HG03139 (cell line): ENCODE data around the gene NKD2.

Source experiments
- ATAC-seq: cut with Tn5 transposase; IDR thresholded peaks from one replicate; pipeline ENCODE4 v1.9.1; 2021; ENCODE audit not compliant: unreplicated experiment

The NKD2 gene

DNA sequence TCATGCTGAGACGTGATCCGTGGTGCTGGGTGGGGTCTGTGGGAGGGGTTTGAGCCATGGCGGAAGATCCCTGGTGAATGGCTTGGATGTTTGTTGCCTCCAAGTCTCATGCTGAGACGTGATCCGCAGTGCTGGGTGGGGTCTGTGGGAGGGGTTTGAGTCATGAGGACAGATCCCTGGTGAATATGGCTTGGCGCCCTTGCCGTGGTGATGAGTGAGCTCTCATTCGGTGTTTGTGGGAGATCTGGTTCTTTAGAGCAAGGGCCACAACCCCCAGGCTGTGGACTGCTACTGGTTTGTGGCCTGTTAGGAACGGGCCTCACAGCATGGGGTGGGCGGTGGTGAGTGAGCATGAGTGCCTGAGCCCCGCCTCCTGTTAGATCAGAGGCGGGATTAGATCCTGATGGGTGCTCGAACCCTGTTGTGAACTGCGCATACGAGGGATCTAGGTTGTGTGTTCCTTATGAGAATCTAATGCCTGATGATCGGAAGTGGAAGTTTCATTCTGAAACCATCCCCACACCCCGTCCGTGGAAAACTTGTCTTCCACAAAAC is 31.2 kb downstream of the NKD2 start:
- no peak for ATAC-seq

DNA sequence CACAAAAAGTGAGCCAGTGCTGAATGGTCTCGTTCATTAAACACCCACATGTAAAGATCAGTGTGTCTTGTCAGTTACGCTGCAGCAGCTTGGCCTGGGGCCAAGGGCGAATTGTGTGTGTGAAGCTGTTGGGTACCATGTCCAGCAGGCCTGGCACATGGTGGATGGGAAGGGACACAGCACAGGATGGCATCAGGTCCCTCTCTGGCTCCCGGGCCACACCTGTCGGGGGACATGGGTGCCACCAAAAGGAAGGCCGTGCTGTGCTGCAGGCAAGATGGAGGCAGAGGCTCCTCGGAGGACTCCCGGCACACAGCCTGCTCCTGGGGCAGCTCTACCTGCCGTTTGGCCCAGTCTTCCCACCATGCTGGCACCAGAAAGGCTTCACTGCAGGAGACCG is 32.0 kb downstream of the NKD2 start:
- ATAC-seq = no peak

DNA sequence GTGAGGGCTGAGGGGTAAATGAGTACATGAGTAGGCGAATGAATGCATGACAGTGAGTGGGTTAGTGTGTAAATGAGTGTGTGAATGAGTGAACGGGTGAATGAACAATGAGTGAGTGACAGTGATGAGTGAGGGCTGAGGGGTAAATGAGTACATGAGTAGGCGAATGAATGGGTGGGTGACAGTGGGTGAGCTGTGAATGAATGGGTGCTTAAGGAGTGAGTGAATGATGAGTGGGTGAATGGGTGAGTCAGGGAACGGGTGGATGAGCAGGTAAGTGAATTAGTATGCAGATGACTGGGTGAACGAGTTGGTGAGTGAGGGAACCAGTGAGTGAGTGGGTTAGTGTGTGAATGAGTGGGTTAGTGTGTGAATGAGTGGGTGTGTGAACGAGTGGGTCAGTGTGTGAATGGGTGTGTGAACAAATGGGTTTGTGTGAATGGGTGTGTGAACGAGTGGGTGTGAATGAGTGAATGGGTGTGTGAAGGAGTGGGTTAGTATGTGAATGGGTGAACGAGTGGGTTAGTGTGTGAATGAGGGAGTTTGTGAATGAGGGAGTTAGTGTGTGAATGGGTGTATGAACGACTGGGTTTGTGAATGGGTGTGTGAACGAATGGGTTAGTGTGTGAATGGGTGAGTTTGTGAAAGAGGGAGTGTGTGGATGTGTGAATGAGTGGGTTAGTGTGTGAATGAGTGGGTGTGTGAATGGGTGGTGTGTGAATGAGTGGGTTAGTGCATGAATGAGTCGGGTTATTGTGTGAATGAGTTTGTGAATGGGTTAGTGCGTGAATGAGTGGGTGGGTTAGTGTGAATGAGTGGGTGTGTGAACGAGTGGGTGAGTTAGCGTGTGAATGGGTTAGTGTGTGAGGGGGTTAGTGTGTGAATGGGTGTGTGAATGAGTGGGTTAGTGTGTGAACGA is 32.9 kb downstream of the NKD2 start:
- ATAC-seq = no peak

DNA sequence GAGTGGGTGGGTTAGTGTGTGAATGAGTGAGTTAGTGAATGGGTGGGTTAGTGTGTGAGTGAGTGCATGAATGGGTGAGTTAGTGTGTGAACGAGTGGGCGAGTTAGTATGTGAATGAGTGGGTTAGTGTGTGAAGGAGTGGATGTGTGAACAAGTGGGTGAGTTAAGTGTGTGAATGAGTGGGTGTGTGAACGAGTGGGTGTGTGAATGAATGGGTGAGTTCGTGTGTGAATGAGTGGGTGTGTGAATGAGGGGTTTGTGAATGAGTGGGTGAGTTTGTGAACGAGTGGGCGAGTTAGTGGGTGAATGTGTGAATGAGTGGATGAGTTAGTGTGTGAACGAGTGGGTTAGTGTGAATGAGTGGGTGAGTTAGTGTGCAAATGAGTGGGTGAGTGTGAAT is 34.0 kb downstream of the NKD2 start:
- no peak for ATAC-seq

DNA sequence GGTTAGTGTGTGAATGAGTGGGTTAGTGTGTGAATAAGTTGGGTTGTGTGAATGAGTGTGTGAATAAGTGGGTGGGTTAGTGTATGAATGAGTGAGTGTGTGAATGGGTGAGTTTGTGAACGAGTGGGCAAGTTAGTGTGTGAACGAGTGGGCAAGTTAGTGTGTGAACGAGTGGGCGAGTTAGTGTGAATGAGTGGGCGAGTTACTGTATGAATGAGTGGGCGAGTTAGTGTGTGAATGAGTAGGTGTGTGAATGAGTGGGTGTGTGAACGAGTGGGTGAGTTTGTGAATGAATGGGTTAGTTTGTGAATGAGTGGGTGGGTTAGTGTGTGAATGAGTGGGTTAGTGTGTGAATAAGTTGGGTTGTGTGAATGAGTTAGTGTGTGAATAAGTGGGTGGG is 34.7 kb downstream of the NKD2 start:
- ATAC-seq = no peak

DNA sequence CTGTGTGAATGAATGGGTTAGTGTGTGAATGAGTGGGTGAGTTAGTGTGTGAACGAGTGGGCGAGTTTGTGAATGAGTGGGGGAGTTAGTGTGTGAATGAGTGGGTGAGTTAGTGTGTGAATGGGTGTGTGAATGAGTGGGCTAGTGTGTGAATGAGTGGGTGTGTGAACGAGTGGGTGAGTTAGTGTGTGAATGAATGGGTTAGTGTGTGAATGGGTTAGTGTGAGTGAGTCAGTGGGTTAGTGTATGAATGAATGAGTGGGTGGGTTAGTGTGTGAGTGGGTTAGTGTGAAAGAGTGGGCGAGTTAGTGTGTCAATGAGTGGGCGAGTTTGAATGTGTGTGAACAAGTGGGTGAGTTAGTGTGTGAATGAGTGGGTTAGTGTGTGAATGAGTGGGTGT is 35.5 kb downstream of the NKD2 start:
- ATAC-seq = no peak

DNA sequence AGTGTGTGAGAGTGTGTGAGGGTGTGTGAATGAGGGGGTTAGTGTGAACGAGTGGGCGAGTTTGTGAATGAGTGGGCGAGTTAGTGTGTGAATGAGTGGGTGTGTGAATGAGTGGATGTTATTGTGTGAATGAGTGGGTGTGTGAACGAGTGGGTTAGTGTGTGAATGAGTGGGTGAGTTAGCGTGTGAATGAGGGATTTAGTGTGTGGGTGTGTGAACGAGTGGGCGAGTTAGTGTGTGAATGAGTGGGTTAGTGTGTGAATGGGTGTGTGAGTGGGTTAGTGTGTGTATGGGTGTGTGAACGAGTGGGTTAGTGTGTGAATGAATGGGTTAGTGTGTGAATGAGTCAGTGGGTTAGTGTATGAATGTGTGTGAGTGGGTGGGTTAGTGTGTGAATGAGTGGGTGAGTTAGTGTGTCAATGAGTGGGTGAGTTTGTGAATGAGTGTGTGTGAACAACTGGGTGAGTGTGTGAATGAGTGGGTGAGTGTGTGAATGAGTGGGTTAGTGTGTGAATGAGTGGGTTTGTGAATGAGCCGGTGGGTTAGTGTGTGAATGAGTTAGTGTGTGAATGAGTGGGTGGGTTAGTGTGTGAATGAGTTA is 37.5 kb downstream of the NKD2 start:
- no peak for ATAC-seq

DNA sequence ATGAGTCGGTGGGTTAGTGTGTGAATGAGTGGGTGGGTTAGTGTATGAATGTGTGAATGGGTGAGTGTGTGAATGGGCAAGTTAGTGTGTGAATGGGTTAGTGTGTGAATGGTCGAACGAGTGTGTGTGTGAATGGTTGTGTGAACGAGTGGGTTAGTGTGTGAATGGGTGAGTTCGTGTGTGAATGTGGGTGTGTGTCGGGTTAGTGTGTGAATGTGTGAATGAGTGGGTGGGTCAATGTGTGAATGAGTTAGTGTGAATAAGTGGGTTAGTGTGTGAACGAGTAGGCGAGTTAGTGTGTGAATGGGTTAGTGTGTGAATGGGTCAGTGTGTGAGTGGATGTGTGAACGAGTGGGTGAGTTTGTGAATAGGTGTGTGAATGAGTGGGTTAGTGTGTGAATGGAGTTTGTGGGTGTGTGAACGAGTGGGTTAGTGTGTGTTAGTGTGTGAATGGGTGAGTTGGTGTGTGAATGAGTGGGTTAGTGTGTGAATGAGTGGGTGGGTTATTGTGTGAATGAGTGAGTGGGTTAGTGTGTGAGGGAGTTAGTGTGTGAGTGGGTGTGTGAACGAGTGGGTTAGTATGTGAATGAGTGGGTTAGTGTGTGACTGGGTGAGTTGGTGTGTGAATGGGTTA is 38.8 kb downstream of the NKD2 start:
- no peak for ATAC-seq

DNA sequence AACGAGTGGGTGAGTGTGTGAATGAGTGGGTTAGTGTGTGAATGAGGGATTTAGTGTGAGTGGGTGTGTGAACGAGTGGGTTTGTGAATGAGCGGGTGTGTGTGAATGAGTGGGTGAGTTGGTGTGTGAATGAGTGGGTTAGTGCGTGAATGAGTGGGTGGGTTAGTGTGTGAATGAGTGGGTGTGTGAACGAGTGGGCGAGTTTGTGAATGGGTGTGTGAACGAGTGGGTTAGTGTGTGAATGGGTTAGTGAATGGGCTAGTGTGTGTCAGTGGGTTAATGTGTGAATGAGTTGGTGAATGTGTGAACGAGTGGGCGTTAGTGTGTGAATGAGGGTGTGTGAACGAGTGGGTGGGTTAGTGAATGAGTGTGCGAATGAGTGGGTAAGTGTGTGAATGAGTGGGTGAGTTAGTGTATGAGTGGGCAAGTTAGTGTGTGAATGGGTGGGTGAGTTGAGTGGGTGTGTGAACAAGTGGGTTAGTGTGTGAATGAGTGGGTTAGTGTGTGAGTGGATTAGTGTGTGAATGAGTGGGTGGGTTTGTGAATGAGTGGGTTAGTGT is 39.6 kb downstream of the NKD2 start:
- ATAC-seq = no peak

DNA sequence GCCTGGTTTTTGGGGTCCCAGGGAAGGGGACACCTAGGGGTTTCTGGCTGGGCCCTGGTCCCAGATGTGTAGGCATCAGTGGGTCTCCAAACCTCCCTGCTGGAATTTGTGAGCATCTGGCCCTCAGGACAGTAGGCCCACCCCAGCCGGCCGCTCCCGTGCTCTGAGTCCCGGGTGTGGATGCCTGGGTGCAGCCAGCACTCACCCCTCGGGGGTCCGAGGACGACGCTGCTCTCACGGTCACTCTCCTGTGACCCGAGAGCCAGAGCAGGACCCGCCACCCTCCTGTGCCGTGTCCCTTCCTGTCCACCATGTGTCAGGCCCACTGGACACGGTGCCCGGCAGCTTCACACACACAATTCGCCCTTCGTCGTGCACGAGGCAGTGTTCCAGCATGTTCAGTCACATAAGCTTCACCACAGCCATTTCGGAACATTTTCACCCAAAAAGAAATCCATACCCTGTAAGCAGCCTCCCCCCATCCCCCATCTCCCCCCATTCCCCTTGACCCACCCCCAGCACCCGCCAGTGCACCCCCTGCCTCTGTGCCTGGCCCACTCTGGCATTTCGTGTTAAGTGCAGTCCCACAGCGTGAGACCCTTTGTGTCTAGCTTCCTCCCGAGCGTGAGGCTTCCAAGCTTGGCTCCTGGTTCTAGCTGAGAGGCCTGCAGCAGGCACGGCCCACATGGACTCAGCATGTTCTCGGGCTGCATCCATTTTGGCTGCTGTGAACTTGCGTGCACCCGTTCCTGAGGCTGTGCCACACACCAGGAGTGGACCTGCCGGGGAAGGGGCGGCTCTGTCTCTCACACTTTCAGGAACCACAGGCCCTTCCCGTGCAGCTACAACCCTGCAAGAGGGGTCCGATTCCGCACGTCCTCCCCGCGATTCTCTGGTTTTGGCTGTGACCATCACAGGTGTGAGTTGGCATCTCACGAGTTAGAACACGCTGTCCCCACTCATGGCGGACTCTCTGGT is 40.5 kb downstream of the NKD2 start:
- ATAC-seq = no peak

DNA sequence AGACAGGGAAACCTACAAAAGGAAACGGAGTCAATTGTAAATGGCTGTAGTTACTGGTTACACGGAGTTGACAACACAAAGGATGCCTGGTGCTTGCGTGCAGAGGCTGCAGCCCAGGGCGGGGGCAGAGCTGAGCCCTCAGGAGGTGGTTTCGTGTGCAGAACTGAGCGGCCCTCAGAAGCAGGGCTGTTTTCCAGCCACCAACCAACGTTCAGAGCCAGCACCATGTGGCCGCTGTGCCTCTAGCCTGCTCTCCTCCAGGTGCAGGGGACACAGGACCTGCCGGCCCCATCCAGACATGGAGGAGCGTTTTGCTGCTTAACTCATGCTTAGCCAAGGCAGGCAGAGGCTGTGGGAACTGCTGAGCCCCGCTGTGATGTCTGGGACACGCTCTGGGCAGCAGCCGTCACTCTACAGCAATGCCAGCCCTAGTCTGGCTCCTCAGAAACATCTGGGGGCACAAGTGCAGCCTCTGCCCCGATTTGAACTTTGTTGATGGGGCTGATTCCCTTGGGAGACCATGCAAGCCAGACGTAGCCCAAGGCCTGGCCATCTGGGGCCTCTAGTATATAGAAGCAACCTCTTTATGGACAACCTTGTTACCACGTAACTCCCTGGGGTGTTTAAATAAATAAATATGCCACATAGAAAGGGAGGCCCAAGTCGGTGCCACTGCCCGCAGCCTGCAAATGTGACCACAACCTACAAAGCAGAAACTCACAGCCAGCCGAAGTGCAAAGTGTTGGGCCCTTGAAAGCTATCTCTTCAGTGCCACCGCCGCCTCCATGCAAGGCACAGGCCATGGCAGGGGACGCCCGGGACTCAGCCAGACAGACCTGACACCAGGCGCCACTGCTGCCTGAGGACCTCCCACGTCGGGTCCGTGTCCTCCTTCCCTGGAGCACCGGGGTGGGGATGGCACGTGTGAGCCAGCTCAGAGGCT is 42.1 kb downstream of the NKD2 start:
- no peak for ATAC-seq

DNA sequence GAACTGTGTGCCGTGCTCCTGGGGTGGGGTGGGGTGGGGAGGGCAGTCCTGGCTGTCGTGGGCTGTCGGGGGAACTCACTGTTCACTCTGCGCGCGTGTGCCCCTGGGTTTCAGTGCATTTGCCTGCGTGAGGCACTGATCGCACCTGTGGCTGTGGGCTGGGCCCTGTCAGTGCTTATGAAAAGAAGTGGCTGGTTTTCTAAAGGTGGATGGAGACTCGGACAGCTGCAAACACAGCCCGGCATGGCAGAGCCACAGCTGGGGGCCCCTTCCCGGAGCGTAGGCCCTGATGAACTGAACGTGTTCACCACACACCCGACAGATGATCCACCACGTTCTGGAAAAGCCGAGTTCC is 42.7 kb downstream of the NKD2 start:
- no peak for ATAC-seq

DNA sequence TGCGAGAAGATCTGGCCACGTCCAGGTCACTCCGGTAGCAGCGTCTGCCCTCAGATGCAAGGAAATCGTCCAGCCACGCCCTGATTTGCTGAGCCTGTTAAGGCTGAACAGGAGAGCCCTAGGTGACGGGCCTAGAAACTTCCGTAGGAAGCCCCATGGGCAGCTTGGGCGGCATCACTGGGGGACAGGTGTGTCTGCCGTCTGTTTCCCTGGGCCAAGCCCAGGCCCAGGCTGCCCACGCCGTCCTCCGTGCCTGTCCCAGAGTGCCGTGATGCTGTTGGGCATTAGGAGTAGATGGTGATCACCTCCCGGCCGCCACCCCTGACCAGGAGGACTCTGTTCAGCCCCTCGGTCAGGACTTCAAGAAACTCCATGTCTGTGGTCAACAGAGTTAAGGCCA is 43.5 kb downstream of the NKD2 start:
- no peak for ATAC-seq

DNA sequence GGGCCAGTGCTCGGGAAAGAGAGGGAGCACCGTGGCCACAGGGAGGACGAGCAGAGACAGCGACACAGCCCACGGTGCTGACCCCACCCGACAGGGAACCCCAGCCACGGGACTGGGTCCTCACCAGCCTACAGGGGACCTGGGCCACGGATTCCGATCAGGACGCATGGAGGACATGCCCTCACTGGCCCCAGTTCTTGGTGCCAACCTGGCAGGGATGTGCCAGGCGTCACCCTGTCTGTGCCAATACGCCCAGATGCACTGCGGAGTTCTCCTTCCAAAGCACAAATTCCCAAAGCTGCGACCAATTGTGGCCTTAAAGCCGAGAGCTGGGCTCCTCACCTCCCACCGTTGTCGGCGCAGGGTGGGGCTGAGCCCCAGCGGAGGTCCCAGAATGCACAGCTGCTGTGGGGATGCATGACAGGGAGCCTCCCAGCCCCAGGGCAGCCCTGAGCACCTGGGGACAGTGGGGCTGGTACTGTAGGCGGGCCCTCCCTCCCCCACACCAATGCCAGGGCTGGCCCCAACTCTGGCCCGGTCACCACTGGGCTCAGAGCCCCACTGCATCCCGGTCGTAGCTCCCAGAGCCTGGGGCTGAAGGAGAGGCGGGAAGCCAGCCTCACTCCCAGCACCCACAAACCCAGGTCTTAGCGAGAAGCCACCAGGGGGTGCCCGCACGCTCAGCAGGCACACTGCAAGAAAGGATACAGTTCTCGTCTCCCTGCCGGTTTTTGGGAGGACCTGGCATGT is 44.2 kb downstream of the NKD2 start:
- ATAC-seq = no peak

DNA sequence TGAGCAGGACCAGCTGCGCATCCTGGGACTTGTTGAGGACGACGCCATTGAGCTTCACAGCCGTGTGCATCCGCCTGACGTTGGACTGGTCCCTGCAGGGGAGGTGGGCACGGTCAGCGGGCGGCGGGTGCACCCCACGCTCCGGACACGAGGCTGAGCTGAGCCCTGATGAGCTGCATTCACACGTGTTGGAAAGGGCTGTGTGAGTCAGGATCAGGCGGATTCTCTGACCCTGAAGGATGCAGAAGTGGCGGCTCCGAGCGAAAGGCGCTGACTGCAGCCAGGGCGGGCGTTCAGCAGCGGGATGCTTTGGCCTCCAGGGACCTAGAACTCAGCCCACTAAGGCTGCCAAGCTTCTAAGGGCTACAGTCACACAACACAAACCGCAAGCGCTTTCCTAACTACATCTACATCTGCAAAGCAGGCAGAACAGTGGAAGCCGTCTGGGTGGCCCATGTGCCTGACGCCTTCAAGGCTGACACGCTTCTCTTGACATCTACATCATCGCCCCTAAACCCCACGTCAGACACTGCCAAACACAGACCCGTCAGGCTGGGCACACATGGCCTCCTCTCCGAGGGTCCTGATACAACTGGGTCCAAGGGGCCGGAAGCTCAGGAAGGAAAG is 44.9 kb downstream of the NKD2 start:
- ATAC-seq = no peak

DNA sequence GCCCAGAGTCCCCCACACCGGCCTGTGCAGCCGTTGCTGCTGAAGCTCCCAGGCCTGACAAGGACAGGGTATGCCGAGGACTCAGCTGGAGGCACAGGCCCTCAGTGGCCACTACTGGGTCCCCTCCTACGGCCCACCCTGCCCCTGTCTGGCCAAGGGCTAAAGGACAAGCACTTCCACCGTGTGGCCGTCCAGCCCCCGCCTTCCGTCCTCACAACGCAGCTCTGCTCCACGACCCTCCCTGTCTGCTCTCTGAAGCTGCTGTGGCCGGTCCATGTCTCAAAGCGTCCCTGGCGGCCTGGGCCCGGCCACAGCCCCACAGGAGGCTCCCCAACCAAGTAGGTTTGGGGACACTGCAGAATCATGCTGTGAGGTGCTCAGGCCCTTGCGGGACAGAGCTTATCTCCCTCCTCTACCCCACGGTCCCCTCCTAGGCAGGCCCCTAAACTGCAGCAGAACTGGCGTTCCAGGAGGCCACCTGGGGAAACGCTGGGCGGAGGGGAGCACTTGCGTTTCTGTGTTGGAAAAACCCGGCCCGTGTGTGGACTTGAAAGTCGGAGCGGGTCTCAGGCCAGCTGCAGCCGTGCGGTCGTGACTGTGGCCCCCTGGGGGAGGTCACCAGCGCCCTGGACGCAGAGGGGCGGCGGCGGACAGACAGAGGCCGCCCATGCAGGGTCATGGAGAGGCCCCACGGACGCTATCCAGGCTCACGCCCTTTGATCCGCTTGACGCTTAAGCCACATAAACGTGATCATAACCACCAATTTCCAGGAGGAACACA is 45.6 kb downstream of the NKD2 start:
- no peak for ATAC-seq
